PC-9 (cell line): ENCODE data around the gene IMMT. TPM values are rescaled to one million over a fixed set of nuclear protein-coding genes. Genes with fewer than 3 reads are reported as not detected.
A peak's percentile ranks its signal among the peaks of the same experiment; 100 is the strongest.

Experiments used
- BruUV-seq: library from RNA; stranded (reverse); fragments of 400-500 nt; replicated peaks from 2 replicates; lab custom pipeline; 2021; lab: Mats Ljungman, UMichigan
- CTCF ChIA-PET: fragments of 300-600 bp; sonication (Branson Sonifier 250); formaldehyde crosslinking; loops from one replicate; lab custom pipeline; 2022; ENCODE audit warnings: antibody characterized with exemption; lab: Charles Lee
- POLR2A ChIA-PET: fragments of 300-600 bp; sonication (Branson Sonifier 250); formaldehyde crosslinking; loops from one replicate; lab custom pipeline; 2022; ENCODE audit warnings: antibody characterized with exemption; ENCODE audit not compliant: unreplicated experiment; lab: Charles Lee
- DNase-seq, 2 experiments: peaks; one replicate each; pipeline versions ENCODE4 v3.0.0 to v3.0.0-alpha.2; 2015 to 2022; ENCODE audit warnings: mixed read lengths in 1 of 2
- H2AFZ ChIP-seq: fragments of 200-600 bp; sonication (generic); 2 replicates; pipeline ENCODE4 v1.8.1; 2017; ENCODE audit warnings: antibody characterized with exemption
- H3F3A ChIP-seq: fragments of 200-600 bp; sonication (generic); 2 replicates; pipeline ENCODE4 v1.8.1; 2017; ENCODE audit warnings: antibody characterized with exemption, mild to moderate bottlenecking, low read depth; ENCODE audit not compliant: insufficient read depth
- H3K27ac ChIP-seq: fragments of 200-600 bp; sonication (generic); 2 replicates; pipeline ENCODE4 v1.6.1; 2016; ENCODE audit warnings: mixed run types
- H3K27me3 ChIP-seq: fragments of 200-600 bp; sonication (generic); 2 replicates; pipeline ENCODE4 v1.6.1; 2016; ENCODE audit warnings: low read depth, mixed run types; ENCODE audit not compliant: insufficient read depth
- H3K36me3 ChIP-seq: fragments of 200-600 bp; sonication (generic); 2 replicates; pipeline ENCODE4 v1.6.1; 2016; ENCODE audit warnings: low read depth, mixed run types
- H3K4me1 ChIP-seq: fragments of 200-600 bp; sonication (generic); replicated peaks from 2 replicates; pipeline ENCODE4 v1.6.1; 2016; ENCODE audit warnings: mixed run types; ENCODE audit not compliant: insufficient read depth
- H3K4me2 ChIP-seq: fragments of 200-600 bp; sonication (generic); 2 replicates; pipeline ENCODE4 v1.6.1; 2017; ENCODE audit warnings: mixed run types
- H3K4me3 ChIP-seq: fragments of 200-600 bp; sonication (generic); 2 replicates; pipeline ENCODE4 v1.6.1; 2016; ENCODE audit warnings: mixed run types
- H3K79me2 ChIP-seq: fragments of 200-600 bp; sonication (generic); 2 replicates; pipeline ENCODE4 v1.6.1; 2017; ENCODE audit warnings: low read depth, mixed run types
- H3K9me2 ChIP-seq: fragments of 200-600 bp; sonication (generic); 2 replicates; pipeline ENCODE4 v1.8.1; 2017; ENCODE audit warnings: mild to moderate bottlenecking; ENCODE audit not compliant: insufficient read depth
- H3K9me3 ChIP-seq: fragments of 200-600 bp; sonication (generic); 2 replicates; pipeline ENCODE4 v1.8.1; 2016; ENCODE audit warnings: low read depth; ENCODE audit not compliant: insufficient read depth
- H4K20me1 ChIP-seq: fragments of 200-600 bp; sonication (generic); 2 replicates; pipeline ENCODE4 v1.8.1; 2017; ENCODE audit not compliant: insufficient read depth
- CTCF ChIP-seq: fragments of 200-600 bp; sonication (generic); conservative IDR thresholded peaks from 2 replicates; pipeline ENCODE4 v1.6.1; 2017; ENCODE audit warnings: mixed run types, antibody characterized with exemption, mild to moderate bottlenecking, moderate library complexity
- EZH2 ChIP-seq: fragments of 200-600 bp; sonication (generic); IDR thresholded peaks from 2 replicates; pipeline ENCODE4 v1.8.0; 2017; ENCODE audit warnings: antibody characterized with exemption, low read depth
- intact Hi-C: fragments of 100-400 bp; cut with micrococcal nuclease; formaldehyde crosslinking; loops from one replicate; pipeline ENCODE4 v1.10.0; 2022; ENCODE audit not compliant: unreplicated experiment
- total RNA-seq: library from RNA; stranded (reverse); gene quantifications from 2 replicates; pipeline ENCODE4 v1.2.3, GENCODE V29; 2021

Gene IMMT
- total RNA-seq, 1 experiment from 2014 or later, result 114 TPM

- H3K9me2 ChIP-seq, result no peaks in the 10 kb centered on the region
- H3K36me3 ChIP-seq, result no peaks in the 10 kb centered on the region
- DNase-seq, result no peak
- POLR2A ChIA-PET, result no interaction called here
- H3F3A ChIP-seq, result no peaks in the 10 kb centered on the region
- no peak for TF ChIP-seq CTCF
- TF ChIP-seq EZH2, result no peak
- no TSS peak for BruUV-seq
- CTCF ChIA-PET, result no interaction called here
- no peak overlapping the region for H3K4me2 ChIP-seq
- no peaks in the 10 kb centered on the region for H3K4me1 ChIP-seq
- intact Hi-C loops, result no loop called here
- H3K4me3 ChIP-seq, result no peak overlapping the region
- H3K79me2 ChIP-seq, result no peaks in the 10 kb centered on the region
- no peaks in the 10 kb centered on the region for H3K9me3 ChIP-seq
- H4K20me1 ChIP-seq, result no peaks in the 10 kb centered on the region
- H3K27me3 ChIP-seq, result 0 out of 2 replicates have a peak, but pooled peaks cover 3% of the 10 kb centered on the region
- no peak overlapping the region for H2AFZ ChIP-seq
- no peak overlapping the region for H3K27ac ChIP-seq
These were observed 28.1 kb upstream of the IMMT start for GRCh38 chr2:86223140-86223926.

GRCh38 chr2:86221066-86221684 is 25.9 kb upstream of the IMMT start:
- H2AFZ ChIP-seq, result no peak overlapping the region
- no peak overlapping the region for H3K27ac ChIP-seq
- no TSS peak for BruUV-seq
- H3K9me3 ChIP-seq, result no peaks in the 10 kb centered on the region
- DNase-seq, result peak in 1 of 2 experiments; percentile 30
- no peaks in the 10 kb centered on the region for H3K9me2 ChIP-seq
- no peaks in the 10 kb centered on the region for H3K4me1 ChIP-seq
- no peaks in the 10 kb centered on the region for H4K20me1 ChIP-seq
- TF ChIP-seq CTCF (peak; percentile 86), EZH2 (no peak)
- H3K79me2 ChIP-seq, result no peaks in the 10 kb centered on the region
- ChIA-PET CTCF (interaction anchor here (0.6 kb wide), 1 partner anchor 394 kb away, joined by 3 read pairs; no protein-coding TSS in a partner anchor), POLR2A (no interaction called here)
- intact Hi-C loops, result loop anchor here (1.0 kb wide), 1 partner anchor 147 kb away; no protein-coding TSS in a partner anchor
- H3K27me3 ChIP-seq, result 0 out of 2 replicates have a peak, but pooled peaks cover 3% of the 10 kb centered on the region
- H3K4me2 ChIP-seq, result no peak overlapping the region
- H3F3A ChIP-seq, result no peaks in the 10 kb centered on the region
- no peaks in the 10 kb centered on the region for H3K36me3 ChIP-seq
- H3K4me3 ChIP-seq, result no peak overlapping the region

- Histone ChIP-seq H4K20me1 (no peaks in the 10 kb centered on the region), H3F3A (no peaks in the 10 kb centered on the region), H3K27me3 (no peaks in the 10 kb centered on the region), H3K4me2 (no peak overlapping the region), H3K79me2 (no peaks in the 10 kb centered on the region), H3K9me3 (no peaks in the 10 kb centered on the region), H2AFZ (no peak overlapping the region), H3K4me3 (no peak overlapping the region), H3K9me2 (no peaks in the 10 kb centered on the region), H3K4me1 (no peaks in the 10 kb centered on the region), H3K27ac (no peak overlapping the region), H3K36me3 (no peaks in the 10 kb centered on the region)
- intact Hi-C loops, result no loop called here
- CTCF ChIA-PET, result no interaction called here
- no peak for TF ChIP-seq EZH2
- no peak for TF ChIP-seq CTCF
- no peak for DNase-seq
- POLR2A ChIA-PET, result no interaction called here
- BruUV-seq, result no TSS peak
These were observed 24.6 kb upstream of the IMMT start for GRCh38 chr2:86219896-86220295.
